ENCODE data around the gene DHDH. TPM values are rescaled to one million over a fixed set of nuclear protein-coding genes. Genes with fewer than 3 reads are reported as not detected.
A peak's percentile ranks its signal among the peaks of the same experiment; 100 is the strongest.

DHDH gene
- total RNA-seq, 1 experiment from 2014 or later, result 1.6 TPM

GRCh38 chr19:48975947-48976847 is 42.7 kb downstream of the DHDH start:
- DNase-seq (ENCODE audit: low read depth), result peak; percentile 41
- in situ Hi-C loops (cut with HindIII; ENCODE audit: low pct_unique_long_range_greater_than_20kb, low sequenced_read_pairs), result no loop called here

- DNase-seq (ENCODE audit: low read depth), result no peak
- in situ Hi-C loops (cut with HindIII; ENCODE audit: low pct_unique_long_range_greater_than_20kb, low sequenced_read_pairs), result no loop called here
Observed at GRCh38 chr19:48977061-48977460, 43.6 kb downstream of the DHDH start.

GRCh38 chr19:48982280-48982679 is 48.8 kb downstream of the DHDH start:
- in situ Hi-C loops (cut with HindIII; ENCODE audit: low pct_unique_long_range_greater_than_20kb, low sequenced_read_pairs), result no loop called here
- no peak for DNase-seq (ENCODE audit: low read depth)

- no peak for DNase-seq (ENCODE audit: low read depth)
- in situ Hi-C loops (cut with HindIII; ENCODE audit: low pct_unique_long_range_greater_than_20kb, low sequenced_read_pairs), result no loop called here
Observed at GRCh38 chr19:48985711-48986110, 52.2 kb downstream of the DHDH start.

- in situ Hi-C loops (cut with HindIII; ENCODE audit: low pct_unique_long_range_greater_than_20kb, low sequenced_read_pairs), result no loop called here
- DNase-seq (ENCODE audit: low read depth), result no peak
Observed at GRCh38 chr19:48986211-48986610, 52.7 kb downstream of the DHDH start.

GRCh38 chr19:48987323-48987722 is 53.8 kb downstream of the DHDH start:
- no peak for DNase-seq (ENCODE audit: low read depth)
- in situ Hi-C loops (cut with HindIII; ENCODE audit: low pct_unique_long_range_greater_than_20kb, low sequenced_read_pairs), result no loop called here

- DNase-seq (ENCODE audit: low read depth), result no peak
- in situ Hi-C loops (cut with HindIII; ENCODE audit: low pct_unique_long_range_greater_than_20kb, low sequenced_read_pairs), result no loop called here
Observed at GRCh38 chr19:48988286-48988685, 54.8 kb downstream of the DHDH start.

GRCh38 chr19:48988860-48989259 is 55.4 kb downstream of the DHDH start:
- no peak for DNase-seq (ENCODE audit: low read depth)
- in situ Hi-C loops (cut with HindIII; ENCODE audit: low pct_unique_long_range_greater_than_20kb, low sequenced_read_pairs), result no loop called here

GRCh38 chr19:48989701-48990291 is 56.3 kb downstream of the DHDH start:
- DNase-seq (ENCODE audit: low read depth), result no peak
- in situ Hi-C loops (cut with HindIII; ENCODE audit: low pct_unique_long_range_greater_than_20kb, low sequenced_read_pairs), result no loop called here

GRCh38 chr19:48990400-48990799 is 56.9 kb downstream of the DHDH start:
- DNase-seq (ENCODE audit: low read depth), result no peak
- in situ Hi-C loops (cut with HindIII; ENCODE audit: low pct_unique_long_range_greater_than_20kb, low sequenced_read_pairs), result no loop called here

- in situ Hi-C loops (cut with HindIII; ENCODE audit: low pct_unique_long_range_greater_than_20kb, low sequenced_read_pairs), result no loop called here
- DNase-seq (ENCODE audit: low read depth), result no peak
Observed at GRCh38 chr19:48991011-48991609, 57.6 kb downstream of the DHDH start.

- peak; percentile 53 for DNase-seq (ENCODE audit: low read depth)
- in situ Hi-C loops (cut with HindIII; ENCODE audit: low pct_unique_long_range_greater_than_20kb, low sequenced_read_pairs), result no loop called here
Observed at GRCh38 chr19:48991873-48992580, 58.5 kb downstream of the DHDH start.

- in situ Hi-C loops (cut with HindIII; ENCODE audit: low pct_unique_long_range_greater_than_20kb, low sequenced_read_pairs), result no loop called here
- no peak for DNase-seq (ENCODE audit: low read depth)
Observed at GRCh38 chr19:48992581-48993174, 59.2 kb downstream of the DHDH start.

GRCh38 chr19:48993175-48994034 is 59.9 kb downstream of the DHDH start, which contains the start of the genes GYS1 and RUVBL2:
TSS of gene GYS1 (minus strand) at chr19:48993309. CDS start at chr19:48993112, 197 bp downstream.
TSS of gene RUVBL2 (plus strand) at chr19:48993887. CDS start at chr19:48993912, 25 bp downstream.
- DNase-seq (ENCODE audit: low read depth), result peak; percentile 100
- in situ Hi-C loops (cut with HindIII; ENCODE audit: low pct_unique_long_range_greater_than_20kb, low sequenced_read_pairs), result no loop called here

GRCh38 chr19:48994035-48994386 is 60.5 kb downstream of the DHDH start:
- in situ Hi-C loops (cut with HindIII; ENCODE audit: low pct_unique_long_range_greater_than_20kb, low sequenced_read_pairs), result no loop called here
- DNase-seq (ENCODE audit: low read depth), result no peak

All from Caki2 (cell line).